Measurements from ENCODE around the gene MYH14. TPM values are rescaled to one million over a fixed set of nuclear protein-coding genes. Genes with fewer than 3 reads are reported as not detected.

Gene MYH14
- total and polyA plus RNA-seq, 2 of the 13 experiments (the other 11 are each of a cell fraction or from before 2014, with no cell fraction given), result 5.5 to 5.8 TPM

DNA sequence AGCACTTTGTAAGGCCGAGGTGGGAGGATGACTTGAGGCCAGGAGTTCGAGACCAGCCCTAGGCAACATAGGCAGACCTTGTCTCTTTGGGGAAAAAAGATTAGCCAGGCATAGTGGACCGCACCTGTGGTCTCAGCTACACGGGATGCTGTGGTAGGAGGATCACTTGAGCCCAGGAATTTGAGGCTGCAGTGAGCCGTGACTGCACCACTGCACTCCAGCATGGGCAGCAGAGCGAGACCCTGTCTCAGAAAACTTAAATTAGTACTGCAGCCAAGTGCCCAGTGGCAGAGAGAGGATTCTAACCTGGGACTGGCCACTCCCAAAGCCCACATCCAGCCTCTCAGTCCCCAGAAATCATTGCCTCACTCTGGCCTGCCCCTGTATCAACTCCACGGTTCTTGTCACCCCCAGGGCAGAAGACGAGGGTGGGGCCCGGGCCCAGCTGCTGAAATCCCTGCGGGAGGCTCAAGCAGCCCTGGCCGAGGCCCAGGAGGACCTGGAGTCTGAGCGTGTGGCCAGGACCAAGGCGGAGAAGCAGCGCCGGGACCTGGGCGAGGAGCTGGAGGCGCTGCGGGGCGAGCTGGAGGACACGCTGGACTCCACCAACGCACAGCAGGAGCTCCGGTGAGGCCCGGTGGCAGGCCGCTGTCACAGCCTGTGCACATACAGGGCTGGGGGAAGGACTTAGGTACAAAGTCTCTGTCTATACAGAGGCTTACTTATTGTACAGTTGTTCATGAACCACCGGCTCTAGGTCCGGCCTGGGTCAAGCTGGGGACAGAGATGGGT lies 72.4 kb downstream of the MYH14 start (continued):
- TF ChIP-seq KIAA2018 (CRISPR knock-in tag; IDR thresholded peaks at IDR 0.05; ENCODE audit: borderline replicate concordance), result no peak
- TF ChIP-seq ZNF878 (CRISPR knock-in tag; IDR thresholded peaks at IDR 0.05), result no peak
- peak; percentile 43; the same call in 1 of the 2 replicates for TF ChIP-seq FOXJ3 (CRISPR knock-in tag; IDR thresholded peaks at IDR 0.05; ENCODE audit: borderline replicate concordance)
- no peak for TF ChIP-seq AKAP8 (CRISPR knock-in tag; IDR thresholded peaks at IDR 0.05)
- no peak for TF ChIP-seq ZXDC (CRISPR knock-in tag; IDR thresholded peaks at IDR 0.05)
- TF ChIP-seq SP1 (IDR thresholded peaks at IDR 0.05), result no peak
- no peak for TF ChIP-seq SP1 (CRISPR knock-in tag; IDR thresholded peaks at IDR 0.05)
- no peak for TF ChIP-seq ZBTB1 (CRISPR knock-in tag; IDR thresholded peaks at IDR 0.05; ENCODE audit: borderline replicate concordance)
- TF ChIP-seq ZBTB8A (CRISPR knock-in tag; IDR thresholded peaks at IDR 0.05; ENCODE audit: borderline replicate concordance, low read depth), result no peak
- TF ChIP-seq ZNF552 (CRISPR knock-in tag; IDR thresholded peaks at IDR 0.05; ENCODE audit: borderline replicate concordance), result no peak
- TF ChIP-seq, protein P1, sequence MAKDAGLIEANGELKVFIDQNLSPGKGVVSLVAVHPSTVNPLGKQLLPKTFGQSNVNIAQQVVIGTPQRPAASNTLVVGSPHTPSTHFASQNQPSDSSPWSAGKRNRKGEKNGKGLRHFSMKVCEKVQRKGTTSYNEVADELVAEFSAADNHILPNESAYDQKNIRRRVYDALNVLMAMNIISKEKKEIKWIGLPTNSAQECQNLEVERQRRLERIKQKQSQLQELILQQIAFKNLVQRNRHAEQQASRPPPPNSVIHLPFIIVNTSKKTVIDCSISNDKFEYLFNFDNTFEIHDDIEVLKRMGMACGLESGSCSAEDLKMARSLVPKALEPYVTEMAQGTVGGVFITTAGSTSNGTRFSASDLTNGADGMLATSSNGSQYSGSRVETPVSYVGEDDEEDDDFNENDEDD (CRISPR knock-in tag; IDR thresholded peaks at IDR 0.05; ENCODE audit: borderline replicate concordance), result no peak
- no peak for TF ChIP-seq PTBP1 (IDR thresholded peaks at IDR 0.05; ENCODE audit: low read depth, low read length, poor library complexity, severe bottlenecking)
- TF ChIP-seq ZNF629 (CRISPR knock-in tag; conservative IDR thresholded peaks at IDR 0.05), result peak; percentile 69
- TF ChIP-seq KDM2A (CRISPR knock-in tag; IDR thresholded peaks at IDR 0.05; ENCODE audit: borderline replicate concordance, low read depth), result peak; percentile 70; the same call in 1 of the 2 replicates
- no peak for TF ChIP-seq DR1 (CRISPR knock-in tag; IDR thresholded peaks at IDR 0.05)
- TF ChIP-seq ZNF703 (CRISPR knock-in tag; IDR thresholded peaks at IDR 0.05; ENCODE audit: borderline replicate concordance), result no peak
- 0 out of 2 replicates have a peak, but pooled peaks have one; percentile 27 for TF ChIP-seq ZNF740 (CRISPR knock-in tag; IDR thresholded peaks at IDR 0.05)
